Measurements from ENCODE around the gene FSTL4.

DNA sequence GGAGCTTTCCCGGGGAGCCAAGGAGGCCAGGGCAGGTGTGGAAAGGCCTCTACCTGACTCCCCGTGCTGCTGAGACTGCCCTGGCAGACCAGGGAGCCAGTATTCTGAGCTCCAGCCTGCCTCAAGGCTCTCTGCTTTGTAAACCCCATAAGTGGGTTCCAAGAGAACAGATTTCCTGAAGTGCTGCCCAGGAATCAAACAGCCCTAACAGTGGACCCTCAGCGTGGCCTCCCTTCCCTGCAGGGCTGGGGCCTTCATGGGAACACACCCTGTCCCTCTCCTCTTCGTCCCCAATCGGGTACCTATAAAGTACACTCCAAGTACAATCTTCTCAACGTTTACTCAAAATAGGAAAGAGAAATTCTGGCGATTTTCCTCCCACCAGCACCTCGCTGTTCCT lies 252.5 kb downstream of the FSTL4 start:
- no peak for TF ChIP-seq POLR2AphosphoS5 (IDR thresholded peaks at IDR 0.05)
- TF ChIP-seq, protein P1, sequence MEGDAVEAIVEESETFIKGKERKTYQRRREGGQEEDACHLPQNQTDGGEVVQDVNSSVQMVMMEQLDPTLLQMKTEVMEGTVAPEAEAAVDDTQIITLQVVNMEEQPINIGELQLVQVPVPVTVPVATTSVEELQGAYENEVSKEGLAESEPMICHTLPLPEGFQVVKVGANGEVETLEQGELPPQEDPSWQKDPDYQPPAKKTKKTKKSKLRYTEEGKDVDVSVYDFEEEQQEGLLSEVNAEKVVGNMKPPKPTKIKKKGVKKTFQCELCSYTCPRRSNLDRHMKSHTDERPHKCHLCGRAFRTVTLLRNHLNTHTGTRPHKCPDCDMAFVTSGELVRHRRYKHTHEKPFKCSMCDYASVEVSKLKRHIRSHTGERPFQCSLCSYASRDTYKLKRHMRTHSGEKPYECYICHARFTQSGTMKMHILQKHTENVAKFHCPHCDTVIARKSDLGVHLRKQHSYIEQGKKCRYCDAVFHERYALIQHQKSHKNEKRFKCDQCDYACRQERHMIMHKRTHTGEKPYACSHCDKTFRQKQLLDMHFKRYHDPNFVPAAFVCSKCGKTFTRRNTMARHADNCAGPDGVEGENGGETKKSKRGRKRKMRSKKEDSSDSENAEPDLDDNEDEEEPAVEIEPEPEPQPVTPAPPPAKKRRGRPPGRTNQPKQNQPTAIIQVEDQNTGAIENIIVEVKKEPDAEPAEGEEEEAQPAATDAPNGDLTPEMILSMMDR (IDR thresholded peaks at IDR 0.05), result no peak
